Large intestine (tissue), 3 donors: ENCODE measurements around the gene MYH9. TPM values are rescaled to one million over a fixed set of nuclear protein-coding genes. Genes with fewer than 3 reads are reported as not detected.

Experiments
- DNase-seq, 2 donors: peaks; one replicate each; pipeline versions ENCODE4 v3.0.0 to v3.0.0-alpha.2; 2013
- H3K27ac ChIP-seq: one replicate; pipeline ENCODE4 v1.5.1; 2013; ENCODE audit warnings: low read length
- H3K27me3 ChIP-seq: 2 replicates; pipeline ENCODE4 v1.6.1; 2013; ENCODE audit warnings: low read length; ENCODE audit not compliant: control insufficient read depth, insufficient read depth
- H3K36me3 ChIP-seq: 2 replicates; pipeline ENCODE4 v1.6.1; 2013; ENCODE audit warnings: low read length; ENCODE audit not compliant: control insufficient read depth, insufficient read depth
- H3K4me1 ChIP-seq: one replicate; pipeline ENCODE4 v1.6.1; 2013; ENCODE audit warnings: low read length; ENCODE audit not compliant: control insufficient read depth, insufficient read depth
- H3K4me3 ChIP-seq: one replicate; pipeline ENCODE4 v1.5.1; 2013; ENCODE audit warnings: low read length
- H3K9me3 ChIP-seq: one replicate; pipeline ENCODE4 v1.6.1; 2013; ENCODE audit warnings: mild to moderate bottlenecking, low read depth, low read length, moderate library complexity; ENCODE audit not compliant: control insufficient read depth
- WGBS: methylation state at CpG from one replicate; pipeline ENCODE4 v1.1.5; 2013; ENCODE audit warnings: low lambda C conversion rate; ENCODE audit not compliant: insufficient coverage; 5-methylcytosine and 5-hydroxymethylcytosine counted together
- polyA plus RNA-seq: library from polyadenylated mRNA; unstranded; fragments of 120-200 nt; gene quantifications from one replicate; pipeline ENCODE4 v1.2.1, GENCODE V29; 2013

The MYH9 gene
- polyA plus RNA-seq, 1 donor = 191 TPM

- DNase-seq = no peak
- no peak overlapping the region for H3K4me3 ChIP-seq
- no peaks in the 10 kb centered on the region for H3K9me3 ChIP-seq
- peaks cover 33% of the 10 kb centered on the region for H3K4me1 ChIP-seq
- no peaks in the 10 kb centered on the region for H3K27me3 ChIP-seq
- no peak overlapping the region for H3K27ac ChIP-seq
- no CpG with 5 or more reads among the region's 9 CpGs for WGBS
- H3K36me3 ChIP-seq = peaks cover 22% of the 10 kb centered on the region
These were observed 12.4 kb downstream of the MYH9 start for GRCh38 chr22:36375071-36375980.

- H3K4me3 ChIP-seq = no peak overlapping the region
- DNase-seq = no peak
- H3K36me3 ChIP-seq = peaks cover 16% of the 10 kb centered on the region
- H3K27me3 ChIP-seq = no peaks in the 10 kb centered on the region
- no peak overlapping the region for H3K27ac ChIP-seq
- no peaks in the 10 kb centered on the region for H3K9me3 ChIP-seq
- no CpG with 5 or more reads among the region's 11 CpGs for WGBS
- peaks cover 40% of the 10 kb centered on the region for H3K4me1 ChIP-seq
These were observed 13.2 kb downstream of the MYH9 start for GRCh38 chr22:36374603-36375024.

- no CpG with 5 or more reads among the region's 7 CpGs for WGBS
- H3K27ac ChIP-seq = peak overlapping the region; percentile 34
- H3K4me1 ChIP-seq = peaks cover 54% of the 10 kb centered on the region
- H3K4me3 ChIP-seq = no peak overlapping the region
- H3K9me3 ChIP-seq = no peaks in the 10 kb centered on the region
- H3K36me3 ChIP-seq = peaks cover 12% of the 10 kb centered on the region
- no peaks in the 10 kb centered on the region for H3K27me3 ChIP-seq
- DNase-seq = peak in 1 of 2 donors; percentile 15
These were observed 14.5 kb downstream of the MYH9 start for GRCh38 chr22:36373258-36373579.

GRCh38 chr22:36371920-36372319, 15.8 kb downstream of the MYH9 start:
- Histone ChIP-seq H3K4me3 (no peak overlapping the region), H3K36me3 (peaks cover 15% of the 10 kb centered on the region), H3K27ac (peak overlapping the region; percentile 93), H3K9me3 (no peaks in the 10 kb centered on the region), H3K27me3 (no peaks in the 10 kb centered on the region), H3K4me1 (peaks cover 67% of the 10 kb centered on the region)
- 100% methylated on average over 1 of the region's 2 CpGs for WGBS
- no peak for DNase-seq

GRCh38 chr22:36369922-36370791, 17.6 kb downstream of the MYH9 start:
- H3K4me1 ChIP-seq = peaks cover 75% of the 10 kb centered on the region
- peaks cover 16% of the 10 kb centered on the region for H3K36me3 ChIP-seq
- no CpG with 5 or more reads among the region's 11 CpGs for WGBS
- no peak overlapping the region for H3K4me3 ChIP-seq
- H3K9me3 ChIP-seq = no peaks in the 10 kb centered on the region
- DNase-seq = peak; percentile 79 to 89
- H3K27me3 ChIP-seq = no peaks in the 10 kb centered on the region
- peak overlapping the region; percentile 93 for H3K27ac ChIP-seq

GRCh38 chr22:36369004-36369921, 18.5 kb downstream of the MYH9 start:
- Histone ChIP-seq H3K9me3 (no peaks in the 10 kb centered on the region), H3K36me3 (peaks cover 9% of the 10 kb centered on the region), H3K4me1 (peaks cover 79% of the 10 kb centered on the region), H3K27me3 (no peaks in the 10 kb centered on the region), H3K4me3 (no peak overlapping the region), H3K27ac (peak overlapping the region; percentile 93)
- WGBS = no CpG with 5 or more reads among the region's 19 CpGs
- DNase-seq = no peak

- Histone ChIP-seq H3K27me3 (no peaks in the 10 kb centered on the region), H3K4me1 (peaks cover 85% of the 10 kb centered on the region), H3K4me3 (no peak overlapping the region), H3K27ac (peak overlapping the region; percentile 93), H3K9me3 (no peaks in the 10 kb centered on the region), H3K36me3 (peaks cover 9% of the 10 kb centered on the region)
- DNase-seq = peak in 1 of 2 donors; percentile 38
- no CpG with 5 or more reads among the region's 13 CpGs for WGBS
These were observed 19.3 kb downstream of the MYH9 start for GRCh38 chr22:36368359-36368983.

- WGBS = no CpG with 5 or more reads among the region's 7 CpGs
- Histone ChIP-seq H3K27ac (no peak overlapping the region), H3K4me1 (peaks cover 87% of the 10 kb centered on the region), H3K4me3 (no peak overlapping the region), H3K36me3 (peaks cover 9% of the 10 kb centered on the region), H3K9me3 (no peaks in the 10 kb centered on the region), H3K27me3 (no peaks in the 10 kb centered on the region)
- DNase-seq = no peak
These were observed 20.3 kb downstream of the MYH9 start for GRCh38 chr22:36367479-36367878.

- no peaks in the 10 kb centered on the region for H3K9me3 ChIP-seq
- peaks cover 89% of the 10 kb centered on the region for H3K4me1 ChIP-seq
- no CpG with 5 or more reads among the region's 11 CpGs for WGBS
- H3K4me3 ChIP-seq = no peak overlapping the region
- H3K27ac ChIP-seq = no peak overlapping the region
- no peaks in the 10 kb centered on the region for H3K27me3 ChIP-seq
- DNase-seq = no peak
- peaks cover 9% of the 10 kb centered on the region for H3K36me3 ChIP-seq
These were observed 20.7 kb downstream of the MYH9 start for GRCh38 chr22:36367066-36367465.
